Endodermal cell (in vitro differentiated cells): ENCODE data around the gene STARD8. TPM values are rescaled to one million over a fixed set of nuclear protein-coding genes. Genes with fewer than 3 reads are reported as not detected.

Source experiments
- DNase-seq: peaks from one replicate; pipeline ENCODE4 v3.0.0-alpha.2; 2017
- H3K27ac ChIP-seq: 2 replicates; pipeline ENCODE4 v1.5.1; 2013; ENCODE audit warnings: mild to moderate bottlenecking, low read depth, low read length, moderate library complexity
- H3K27me3 ChIP-seq: 2 replicates; pipeline ENCODE4 v1.6.1; 2013; ENCODE audit warnings: mild to moderate bottlenecking, low read length, moderate library complexity; ENCODE audit not compliant: insufficient read depth, control insufficient read depth, poor library complexity, severe bottlenecking
- H3K36me3 ChIP-seq: 2 replicates; pipeline ENCODE4 v1.7.0; 2013; ENCODE audit warnings: mild to moderate bottlenecking, low read length, moderate library complexity; ENCODE audit not compliant: control insufficient read depth, insufficient read depth
- H3K4me1 ChIP-seq: one replicate; pipeline ENCODE4 v1.7.0; 2013; ENCODE audit warnings: low read length; ENCODE audit not compliant: control insufficient read depth, insufficient read depth
- H3K4me3 ChIP-seq: 2 replicates; pipeline ENCODE4 v1.5.1; 2013; ENCODE audit warnings: mild to moderate bottlenecking, low read length, moderate library complexity
- H3K9ac ChIP-seq: 2 replicates; pipeline ENCODE4 v1.6.1; 2013; ENCODE audit warnings: mild to moderate bottlenecking, low read length, moderate library complexity; ENCODE audit not compliant: poor library complexity, severe bottlenecking; ENCODE audit errors: extremely low read depth
- H3K9me3 ChIP-seq: 2 replicates; pipeline ENCODE4 v1.6.1; 2013; ENCODE audit warnings: mild to moderate bottlenecking, low read length, moderate library complexity; ENCODE audit not compliant: control insufficient read depth
- H3K27ac Mint-ChIP-seq: 2 replicates; pipeline ENCODE4 v1.8.0; 2020; ENCODE audit warnings: mixed read lengths
- H3K27me3 Mint-ChIP-seq: 2 replicates; pipeline ENCODE4 v1.8.0; 2021; ENCODE audit warnings: mild to moderate bottlenecking, mixed read lengths; ENCODE audit not compliant: insufficient read depth
- H3K36me3 Mint-ChIP-seq: 2 replicates; pipeline ENCODE4 v1.8.0; 2020; ENCODE audit warnings: low read depth, mixed read lengths
- H3K4me1 Mint-ChIP-seq: 2 replicates; pipeline ENCODE4 v1.8.0; 2020; ENCODE audit warnings: mixed read lengths
- H3K4me3 Mint-ChIP-seq: 2 replicates; pipeline ENCODE4 v1.8.0; 2020; ENCODE audit warnings: mild to moderate bottlenecking, moderate library complexity, mixed read lengths
- H3K9me3 Mint-ChIP-seq: 2 replicates; pipeline ENCODE4 v1.8.0; 2020; ENCODE audit warnings: mild to moderate bottlenecking, mixed read lengths
- WGBS, 2 experiments: methylation state at CpG; one replicate each; pipeline versions ENCODE4 v1.1.5 to v1.1.7; 2013; ENCODE audit warnings: missing lambda C conversion rate in 2 of 2, mixed read lengths in 1 of 2; ENCODE audit not compliant: insufficient coverage in 1 of 2, insufficient read length in 1 of 2; 5-methylcytosine and 5-hydroxymethylcytosine counted together
- total RNA-seq, 2 donors: library from RNA; stranded (reverse); fragmentation: NEBNext Ultra II Directional in 1 of 2; extraction: Animal tissue kit (Norgen Biotek cat#: 25700) in 1 of 2; gene quantifications; 2 replicates in 1 of 2; 3 replicates in 1 of 2; pipeline ENCODE4 v1.2.1, GENCODE V29; 2021
- TF ChIP-seq, protein P1 (sequence below): fragments of 200-600 bp; sonication (generic); conservative IDR thresholded peaks from 2 replicates; pipeline ENCODE4 v1.5.0; 2021; ENCODE audit warnings: antibody characterized with exemption, mild to moderate bottlenecking

The STARD8 gene
- total RNA-seq, 2 donors from 2014 or later = 1.5 to 1.8 TPM

DNA sequence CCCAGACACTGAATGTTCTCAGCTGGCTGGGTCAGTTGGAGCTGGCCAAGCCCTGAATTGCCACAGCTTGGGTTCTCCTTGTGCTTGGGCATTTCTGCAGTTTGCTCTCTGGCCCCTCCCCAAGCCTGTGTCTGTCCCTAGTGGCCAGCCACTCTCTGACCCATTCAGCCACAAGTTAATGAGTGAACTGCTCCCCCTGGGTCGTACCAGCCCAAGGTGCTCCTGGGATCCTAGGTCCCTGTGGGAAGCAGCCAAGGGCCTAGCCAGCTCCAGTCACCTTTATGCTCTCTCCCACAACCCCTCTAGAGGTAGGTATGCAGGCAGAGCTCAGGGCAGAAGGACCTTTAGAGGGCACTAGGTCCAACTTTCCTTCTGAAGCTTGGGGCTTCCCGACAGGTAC, 51.5 kb downstream of the STARD8 start:
- H3K4me1 ChIP-seq = no peaks in the 10 kb centered on the region
- H3K9ac ChIP-seq = no peak overlapping the region
- Mint-ChIP-seq H3K4me1 (peaks cover 12% of the 10 kb centered on the region), H3K36me3 (no peaks in the 10 kb centered on the region), H3K27ac (no peak overlapping the region), H3K27me3 (peaks cover 8% of the 10 kb centered on the region), H3K4me3 (no peak overlapping the region), H3K9me3 (peaks cover 70% of the 10 kb centered on the region)
- DNase-seq = peak; percentile 67
- no peaks in the 10 kb centered on the region for H3K36me3 ChIP-seq
- H3K9me3 ChIP-seq = no peaks in the 10 kb centered on the region
- WGBS, 2 experiments = 74% methylated on average over 2 of the region's 2 CpGs; no CpG with 5 or more reads in 1 of the 2 experiments
- H3K27ac ChIP-seq = no peak overlapping the region
- H3K4me3 ChIP-seq = no peak overlapping the region
- no peaks in the 10 kb centered on the region for H3K27me3 ChIP-seq
- TF ChIP-seq, protein P1, sequence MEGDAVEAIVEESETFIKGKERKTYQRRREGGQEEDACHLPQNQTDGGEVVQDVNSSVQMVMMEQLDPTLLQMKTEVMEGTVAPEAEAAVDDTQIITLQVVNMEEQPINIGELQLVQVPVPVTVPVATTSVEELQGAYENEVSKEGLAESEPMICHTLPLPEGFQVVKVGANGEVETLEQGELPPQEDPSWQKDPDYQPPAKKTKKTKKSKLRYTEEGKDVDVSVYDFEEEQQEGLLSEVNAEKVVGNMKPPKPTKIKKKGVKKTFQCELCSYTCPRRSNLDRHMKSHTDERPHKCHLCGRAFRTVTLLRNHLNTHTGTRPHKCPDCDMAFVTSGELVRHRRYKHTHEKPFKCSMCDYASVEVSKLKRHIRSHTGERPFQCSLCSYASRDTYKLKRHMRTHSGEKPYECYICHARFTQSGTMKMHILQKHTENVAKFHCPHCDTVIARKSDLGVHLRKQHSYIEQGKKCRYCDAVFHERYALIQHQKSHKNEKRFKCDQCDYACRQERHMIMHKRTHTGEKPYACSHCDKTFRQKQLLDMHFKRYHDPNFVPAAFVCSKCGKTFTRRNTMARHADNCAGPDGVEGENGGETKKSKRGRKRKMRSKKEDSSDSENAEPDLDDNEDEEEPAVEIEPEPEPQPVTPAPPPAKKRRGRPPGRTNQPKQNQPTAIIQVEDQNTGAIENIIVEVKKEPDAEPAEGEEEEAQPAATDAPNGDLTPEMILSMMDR = peak; percentile 55

DNA sequence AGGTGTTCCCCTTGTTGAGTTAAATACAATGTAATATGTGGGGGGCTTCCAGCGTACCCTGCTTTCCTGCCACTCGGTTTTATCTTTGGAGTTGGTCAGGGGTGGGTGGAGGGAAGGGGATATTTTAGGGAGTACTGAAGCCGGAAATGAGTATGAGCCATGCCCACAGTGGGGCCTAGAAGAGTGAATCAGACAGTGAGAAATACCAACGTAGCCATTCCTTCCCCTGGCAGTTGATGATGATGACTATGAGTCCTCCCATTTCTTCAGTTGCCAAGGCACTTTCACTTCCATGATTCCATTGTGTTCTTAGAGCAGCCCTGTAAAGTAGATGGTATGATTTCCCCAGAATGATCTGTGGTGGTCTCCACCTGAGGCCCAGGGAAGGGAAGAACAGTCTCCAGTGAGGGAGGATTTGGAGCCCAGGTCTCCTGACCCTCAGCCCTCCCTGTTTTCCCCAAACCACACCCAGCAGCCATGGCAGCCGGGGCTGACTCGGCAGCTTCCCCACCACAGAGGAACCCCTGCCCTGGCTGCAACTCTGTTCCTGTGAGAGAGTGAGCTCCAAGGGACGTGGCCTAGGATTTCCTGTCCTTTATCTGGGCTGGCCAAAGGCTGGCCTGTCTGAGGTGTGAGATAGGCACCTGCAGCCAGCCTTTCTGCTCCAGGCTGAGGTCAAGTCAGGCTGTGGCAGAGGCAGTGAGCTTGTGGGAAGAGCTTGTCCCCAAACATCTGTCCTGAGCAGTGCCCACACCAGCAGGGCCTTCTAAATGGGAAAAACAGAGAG, 52.7 kb downstream of the STARD8 start:
- Histone ChIP-seq H3K4me3 (no peak overlapping the region), H3K27ac (no peak overlapping the region), H3K4me1 (no peaks in the 10 kb centered on the region), H3K9me3 (no peaks in the 10 kb centered on the region), H3K9ac (no peak overlapping the region), H3K36me3 (no peaks in the 10 kb centered on the region), H3K27me3 (no peaks in the 10 kb centered on the region)
- Mint-ChIP-seq H3K36me3 (no peaks in the 10 kb centered on the region), H3K9me3 (peaks cover 71% of the 10 kb centered on the region), H3K4me1 (peaks cover 10% of the 10 kb centered on the region), H3K4me3 (no peak overlapping the region), H3K27me3 (peaks cover under 1% of the 10 kb centered on the region), H3K27ac (no peak overlapping the region)
- 83% methylated on average over 6 of the region's 7 CpGs; no CpG with 5 or more reads in 1 of the 2 experiments for WGBS, 2 experiments
- TF ChIP-seq, protein P1 = no peak
- DNase-seq = no peak

DNA sequence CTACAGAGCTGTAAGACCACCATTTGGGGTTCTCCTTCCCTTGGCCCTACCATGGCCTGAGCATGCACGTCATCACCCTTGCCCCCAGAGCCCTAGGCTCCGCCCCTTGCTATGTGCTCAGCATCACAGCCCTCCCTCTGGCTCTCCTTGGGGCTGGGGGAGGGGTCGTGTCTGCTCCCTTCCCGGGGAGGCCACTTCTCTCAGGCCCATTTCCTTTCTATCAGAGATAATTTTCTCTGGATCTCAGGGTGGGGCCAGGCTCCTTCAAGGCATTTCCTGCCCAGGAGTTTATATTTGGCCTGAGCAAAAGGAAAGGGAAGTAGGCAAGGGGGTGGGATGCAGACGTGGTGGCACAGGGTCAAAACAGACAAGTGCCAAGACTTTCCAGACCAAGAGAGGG, 55.9 kb downstream of the STARD8 start:
- Mint-ChIP-seq H3K4me1 (peaks cover under 1% of the 10 kb centered on the region), H3K27ac (no peak overlapping the region), H3K4me3 (no peak overlapping the region), H3K27me3 (no peaks in the 10 kb centered on the region), H3K36me3 (no peaks in the 10 kb centered on the region), H3K9me3 (peaks cover 58% of the 10 kb centered on the region)
- Histone ChIP-seq H3K4me3 (no peak overlapping the region), H3K27ac (no peak overlapping the region), H3K4me1 (no peaks in the 10 kb centered on the region), H3K9me3 (no peaks in the 10 kb centered on the region), H3K27me3 (no peaks in the 10 kb centered on the region), H3K9ac (no peak overlapping the region), H3K36me3 (no peaks in the 10 kb centered on the region)
- DNase-seq = no peak
- 86% methylated on average over 5 of the region's 5 CpGs; no CpG with 5 or more reads in 1 of the 2 experiments for WGBS, 2 experiments
- TF ChIP-seq, protein P1 = no peak
